GM08714 (cell line): Measurements from ENCODE around the gene DOCK7.
"Not testable (repeated sequence)": the region's sequence is repeated elsewhere in the genome, so short reads cannot be mapped to it uniquely, and the experiment has no call there.

Experiments
- H3K4me3 ChIP-seq: fragments of 200-500 bp; sonication (Bioruptor generic); 2 replicates; pipeline ENCODE4 v1.5.1; 2014; ENCODE audit warnings: mild to moderate bottlenecking, low read length, inconsistent platforms
- ZNF274 ChIP-seq: IDR thresholded peaks from 2 replicates; pipeline ENCODE4 v1.6.1; 2012; ENCODE audit warnings: mild to moderate bottlenecking, low read depth, low read length

Gene DOCK7

GRCh38 chr1:62601457-62601856, 86.7 kb downstream of the DOCK7 start:
- no peak overlapping the region for H3K4me3 ChIP-seq
- no peak for TF ChIP-seq ZNF274

DNA sequence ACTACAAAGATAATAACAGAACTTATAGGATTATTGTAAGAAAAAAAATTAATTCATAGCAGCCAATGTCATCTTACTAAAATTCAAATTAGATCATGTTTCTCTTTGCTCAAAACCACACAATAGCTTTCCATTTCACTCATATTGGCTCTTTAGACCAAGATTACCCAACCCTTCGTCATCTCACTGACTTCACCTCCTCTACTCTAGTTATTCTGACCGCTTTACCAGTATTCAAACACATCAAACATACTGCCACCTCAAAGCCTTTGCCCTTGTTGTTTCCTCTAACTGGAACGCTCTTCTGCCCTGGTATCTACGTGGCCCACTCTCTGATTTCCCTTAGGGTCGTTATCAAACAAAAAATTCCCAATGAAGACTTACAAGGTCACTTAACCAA, 89.1 kb downstream of the DOCK7 start:
- no peak for TF ChIP-seq ZNF274
- H3K4me3 ChIP-seq, result no peak overlapping the region

GRCh38 chr1:62597281-62597680, 90.9 kb downstream of the DOCK7 start, which contains the start of gene ANGPTL3:
ANGPTL3 (plus strand) TSS chr1:62597520; CDS start chr1:62597567, 47 bp downstream.
- TF ChIP-seq ZNF274, result no peak
- no peak within 1 kb of the TSS for H3K4me3 ChIP-seq

- H3K4me3 ChIP-seq, result no peak overlapping the region
- TF ChIP-seq ZNF274, result no peak
Measured at GRCh38 chr1:62595647-62596046, 92.5 kb downstream of the DOCK7 start.

DNA sequence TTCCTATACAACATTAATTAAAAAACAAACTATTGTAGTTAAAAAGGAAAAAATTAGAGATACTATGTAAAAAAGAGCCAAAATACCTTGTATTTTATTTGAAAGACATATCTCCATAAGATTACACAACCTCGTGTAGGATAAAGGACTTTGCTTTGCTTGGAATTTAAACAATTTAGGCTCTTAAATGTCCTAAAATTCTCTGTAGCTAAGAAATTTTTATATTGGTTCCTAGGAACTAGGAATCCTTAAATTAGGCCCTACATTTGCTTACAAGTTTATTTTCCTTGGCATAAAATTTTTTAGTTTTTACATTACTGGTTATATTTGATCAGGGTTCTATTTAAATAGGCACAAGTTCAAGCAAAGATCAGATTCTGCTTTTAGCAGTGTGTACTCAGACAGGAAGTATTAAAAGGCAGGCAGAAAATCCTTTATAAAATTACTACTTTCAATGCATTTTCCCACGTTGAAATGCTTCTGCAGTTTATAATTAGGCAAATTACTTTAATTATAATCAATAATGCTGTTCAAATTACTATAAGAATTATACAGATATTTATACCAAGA, 94.3 kb downstream of the DOCK7 start:
- TF ChIP-seq ZNF274, result no peak

GRCh38 chr1:62590970-62591368, 97.2 kb downstream of the DOCK7 start:
- TF ChIP-seq ZNF274, result no peak
- no peak overlapping the region for H3K4me3 ChIP-seq

More for the DNA sequence above, 94.3 kb downstream of the DOCK7 start:
- H3K4me3 ChIP-seq, result no peak overlapping the region

GRCh38 chr1:62590255-62590969, 97.8 kb downstream of the DOCK7 start:
- no peak overlapping the region for H3K4me3 ChIP-seq
- TF ChIP-seq ZNF274, result no peak

GRCh38 chr1:62589321-62589720, 98.9 kb downstream of the DOCK7 start:
- no peak overlapping the region for H3K4me3 ChIP-seq
- TF ChIP-seq ZNF274, result no peak

- no peak for TF ChIP-seq ZNF274
- no peak overlapping the region for H3K4me3 ChIP-seq
Measured at GRCh38 chr1:62588000-62588399, 100.2 kb downstream of the DOCK7 start.

DNA sequence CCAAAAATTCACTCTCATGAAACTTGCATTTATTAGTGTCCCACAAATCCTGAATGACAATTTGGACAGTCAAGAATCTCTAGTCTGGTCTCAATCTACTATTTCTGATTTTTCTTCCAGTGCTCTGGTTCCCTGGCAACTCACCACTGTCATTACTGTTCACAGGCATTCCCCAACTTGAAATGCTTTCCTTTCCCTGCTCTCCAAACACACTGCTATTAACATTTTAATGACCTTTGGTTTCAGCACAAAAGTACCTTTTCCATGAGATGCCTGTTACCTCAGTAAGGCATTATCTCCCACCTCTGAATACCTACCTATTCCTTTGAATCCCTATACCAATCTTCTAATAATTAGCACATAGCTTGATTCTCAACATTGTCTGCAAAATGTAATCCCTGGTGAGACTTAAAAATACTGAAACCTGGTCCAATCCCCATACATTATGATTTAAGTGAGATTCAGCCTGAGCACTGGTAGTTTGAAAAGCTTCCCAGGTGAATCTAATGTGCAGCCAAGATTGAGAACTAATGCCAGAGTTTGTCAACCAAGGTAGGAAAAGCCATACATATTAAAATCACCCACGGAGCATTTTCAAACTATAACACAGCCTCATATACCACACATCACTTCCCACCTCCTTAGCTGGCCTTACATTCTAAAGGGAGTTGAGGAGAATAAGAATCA, 102.6 kb downstream of the DOCK7 start:
- no peak overlapping the region for H3K4me3 ChIP-seq

DNA sequence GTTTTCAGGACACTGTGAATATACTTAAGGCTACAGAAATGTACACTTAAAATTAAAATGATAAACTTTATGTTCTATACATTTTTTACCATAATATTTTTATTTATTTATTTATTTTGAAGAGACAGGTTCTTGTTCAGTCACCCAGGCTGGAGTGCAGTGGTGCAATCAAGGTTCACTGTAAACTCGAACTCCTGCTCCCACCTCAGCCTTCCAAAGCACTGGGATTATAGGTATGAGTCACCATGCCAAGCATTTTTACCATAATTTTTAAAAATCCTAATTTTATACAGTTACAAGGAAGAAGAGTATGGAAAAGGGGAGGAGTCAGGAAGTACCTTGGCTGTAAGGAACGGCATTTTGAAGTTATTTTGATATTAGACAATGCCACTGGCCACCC, 114.5 kb downstream of the DOCK7 start:
- H3K4me3 ChIP-seq, result no peak overlapping the region
- no peak for TF ChIP-seq ZNF274

More for the DNA sequence above, 102.6 kb downstream of the DOCK7 start:
- TF ChIP-seq ZNF274, result no peak

DNA sequence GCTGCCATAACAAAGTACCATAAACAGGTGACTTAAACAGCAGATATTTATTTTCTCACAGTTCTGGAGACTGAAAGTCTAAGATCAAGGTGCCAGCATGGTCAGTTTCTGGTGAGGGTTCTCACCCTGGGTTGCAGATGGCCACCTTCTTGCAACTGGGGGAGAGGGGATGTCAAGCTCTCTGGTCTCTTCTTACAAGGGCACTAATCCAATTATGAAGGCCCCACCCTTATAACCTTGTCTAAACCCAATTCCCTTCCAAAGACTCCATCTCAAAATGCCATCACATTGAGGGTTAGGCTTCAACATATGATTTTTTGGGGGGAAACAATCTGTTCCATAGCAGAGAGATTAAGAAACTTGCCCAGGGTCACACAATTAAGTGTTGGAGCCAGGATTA, 115.7 kb downstream of the DOCK7 start:
- no peak overlapping the region for H3K4me3 ChIP-seq
- no peak for TF ChIP-seq ZNF274

GRCh38 chr1:62571517-62571916, 116.7 kb downstream of the DOCK7 start:
- not testable (repeated sequence) for H3K4me3 ChIP-seq

- not testable (repeated sequence) for H3K4me3 ChIP-seq
Measured at GRCh38 chr1:62567926-62568325, 120.3 kb downstream of the DOCK7 start.

GRCh38 chr1:62567182-62567581, 121.0 kb downstream of the DOCK7 start:
- not testable (repeated sequence) for H3K4me3 ChIP-seq
